WTC11 (cell line): ENCODE measurements around the gene ALDH3A2. TPM values are rescaled to one million over a fixed set of nuclear protein-coding genes. Genes with fewer than 3 reads are reported as not detected.

Experiments
- ATAC-seq: fragments of 200-7000 bp; cut with Tn5 transposase; 2 replicates; pipeline ENCODE4 v1.10.0; 2021; ENCODE audit warnings: mild to moderate bottlenecking, moderate library complexity
- CTCF ChIA-PET: fragments of 300-600 bp; sonication (Branson Sonifier 250); formaldehyde crosslinking; loops from one replicate; lab custom pipeline; 2021; ENCODE audit warnings: antibody characterized with exemption; lab: Charles Lee
- POLR2A ChIA-PET: fragments of 350-600 bp; sonication (Branson Sonifier 250); formaldehyde crosslinking; loops from one replicate; lab custom pipeline; 2021; ENCODE audit warnings: antibody characterized with exemption; lab: Charles Lee
- DNase-seq: peaks from one replicate; pipeline ENCODE4 v3.0.0; 2021; ENCODE audit warnings: low spot score
- H3K27ac Mint-ChIP-seq: 2 replicates; pipeline ENCODE4 v1.8.0; 2021; ENCODE audit warnings: mixed read lengths
- H3K27me3 Mint-ChIP-seq: 2 replicates; pipeline ENCODE4 v1.8.0; 2021; ENCODE audit warnings: low read depth, mild to moderate bottlenecking, moderate library complexity, mixed read lengths
- H3K36me3 Mint-ChIP-seq: 2 replicates; pipeline ENCODE4 v1.8.0; 2021; ENCODE audit warnings: mixed read lengths
- H3K4me1 Mint-ChIP-seq: 2 replicates; pipeline ENCODE4 v1.8.0; 2022; ENCODE audit warnings: mixed read lengths
- H3K4me3 Mint-ChIP-seq: 2 replicates; pipeline ENCODE4 v1.8.0; 2021; ENCODE audit warnings: mild to moderate bottlenecking, moderate library complexity, mixed read lengths
- H3K9me3 Mint-ChIP-seq: 2 replicates; pipeline ENCODE4 v1.8.0; 2021; ENCODE audit warnings: mixed read lengths
- CREM ChIP-seq: sonication (generic); formaldehyde crosslinking; IDR thresholded peaks from 2 replicates; pipeline ENCODE4 v1.8.1; 2022; ENCODE audit warnings: mild to moderate bottlenecking, missing genetic modification reagents, moderate library complexity
- ETV6 ChIP-seq: sonication (generic); formaldehyde crosslinking; IDR thresholded peaks from 2 replicates; pipeline ENCODE4 v1.8.1; 2022; ENCODE audit warnings: mild to moderate bottlenecking, missing genetic modification reagents
- FOXJ3 ChIP-seq: sonication (generic); formaldehyde crosslinking; IDR thresholded peaks from 2 replicates; pipeline ENCODE4 v1.9.0; 2021; ENCODE audit warnings: missing genetic modification reagents, mild to moderate bottlenecking, borderline replicate concordance
- FOXK1 ChIP-seq: sonication (generic); formaldehyde crosslinking; IDR thresholded peaks from 2 replicates; pipeline ENCODE4 v1.8.0; 2022; ENCODE audit warnings: mild to moderate bottlenecking, moderate library complexity, missing genetic modification reagents
- FOXP1 ChIP-seq: sonication (generic); formaldehyde crosslinking; IDR thresholded peaks from 2 replicates; pipeline ENCODE4 v1.8.0; 2022; ENCODE audit warnings: missing genetic modification reagents, mild to moderate bottlenecking, moderate library complexity, borderline replicate concordance
- FOXP4 ChIP-seq: sonication (generic); formaldehyde crosslinking; IDR thresholded peaks from 2 replicates; pipeline ENCODE4 v1.8.0; 2022; ENCODE audit warnings: mild to moderate bottlenecking, missing genetic modification reagents
- GTF2I ChIP-seq: fragments of 250-450 bp; sonication (Bioruptor Pico); conservative IDR thresholded peaks from 2 replicates; pipeline ENCODE4 v1.4.0; 2021; ENCODE audit warnings: mild to moderate bottlenecking
- HMGA2 ChIP-seq: fragments of 250-450 bp; sonication (Bioruptor Pico); IDR thresholded peaks from 2 replicates; pipeline ENCODE4 v1.4.0; 2021; ENCODE audit warnings: mild to moderate bottlenecking, moderate library complexity
- IRF1 ChIP-seq: sonication (generic); formaldehyde crosslinking; IDR thresholded peaks from 2 replicates; pipeline ENCODE4 v1.8.0; 2023; ENCODE audit warnings: missing genetic modification reagents
- IRF2 ChIP-seq: sonication (generic); formaldehyde crosslinking; IDR thresholded peaks from 2 replicates; pipeline ENCODE4 v1.8.0; 2022; ENCODE audit warnings: low read depth, missing genetic modification reagents, borderline replicate concordance
- JAZF1 ChIP-seq: fragments of 250-450 bp; sonication (Bioruptor Pico); IDR thresholded peaks from 2 replicates; pipeline ENCODE4 v1.9.0; 2021; ENCODE audit warnings: moderate library complexity, mild to moderate bottlenecking, inconsistent platforms
- NR2C2 ChIP-seq: sonication (generic); formaldehyde crosslinking; IDR thresholded peaks from 2 replicates; pipeline ENCODE4 v1.8.0; 2022; ENCODE audit warnings: mild to moderate bottlenecking, missing genetic modification reagents
- RELA ChIP-seq: sonication (generic); formaldehyde crosslinking; IDR thresholded peaks from 2 replicates; pipeline ENCODE4 v1.8.1; 2022; ENCODE audit warnings: missing genetic modification reagents, mild to moderate bottlenecking, borderline replicate concordance
- SP1 ChIP-seq: sonication (generic); formaldehyde crosslinking; conservative IDR thresholded peaks from 2 replicates; pipeline ENCODE4 v1.8.1; 2022; ENCODE audit warnings: missing genetic modification reagents
- TEAD4 ChIP-seq: sonication (generic); formaldehyde crosslinking; IDR thresholded peaks from 2 replicates; pipeline ENCODE4 v1.8.0; 2022; ENCODE audit warnings: mild to moderate bottlenecking, missing genetic modification reagents
- ZBTB21 ChIP-seq: sonication (generic); formaldehyde crosslinking; IDR thresholded peaks from 2 replicates; pipeline ENCODE4 v1.8.1; 2023; ENCODE audit warnings: mild to moderate bottlenecking, missing genetic modification reagents, borderline replicate concordance
- ZNF138 ChIP-seq: sonication (generic); formaldehyde crosslinking; conservative IDR thresholded peaks from 2 replicates; pipeline ENCODE4 v1.8.1; 2022; ENCODE audit warnings: mild to moderate bottlenecking, moderate library complexity, missing genetic modification reagents
- ZNF219 ChIP-seq: sonication (generic); formaldehyde crosslinking; IDR thresholded peaks from 2 replicates; pipeline ENCODE4 v1.8.0; 2023; ENCODE audit warnings: missing genetic modification reagents, mild to moderate bottlenecking, borderline replicate concordance
- ZNF232 ChIP-seq: sonication (generic); formaldehyde crosslinking; IDR thresholded peaks from 2 replicates; pipeline ENCODE4 v1.8.0; 2022; ENCODE audit warnings: mild to moderate bottlenecking, missing genetic modification reagents
- ZNF671 ChIP-seq: fragments of 250-450 bp; sonication (Bioruptor Pico); IDR thresholded peaks from 2 replicates; pipeline ENCODE4 v1.8.0; 2021; ENCODE audit warnings: mild to moderate bottlenecking
- total RNA-seq: library from RNA; stranded (reverse); gene quantifications from 3 replicates; pipeline ENCODE4 v1.2.3, GENCODE V29; 2021
- TF ChIP-seq, protein P1 (sequence below): sonication (generic); formaldehyde crosslinking; IDR thresholded peaks from 2 replicates; pipeline ENCODE4 v1.8.0; 2022; ENCODE audit warnings: mild to moderate bottlenecking, missing genetic modification reagents
- TF ChIP-seq, protein P2 (sequence below): sonication (generic); formaldehyde crosslinking; IDR thresholded peaks from 2 replicates; pipeline ENCODE4 v1.8.1; 2023; ENCODE audit warnings: mild to moderate bottlenecking, missing genetic modification reagents, borderline replicate concordance
- TF ChIP-seq, protein P3 (sequence below): sonication (generic); formaldehyde crosslinking; IDR thresholded peaks from 2 replicates; pipeline ENCODE4 v1.8.0; 2023; ENCODE audit warnings: mild to moderate bottlenecking, missing genetic modification reagents
- TF ChIP-seq, protein P4 (sequence below): sonication (generic); formaldehyde crosslinking; IDR thresholded peaks from 2 replicates; pipeline ENCODE4 v1.8.0; 2022; ENCODE audit warnings: mild to moderate bottlenecking, missing genetic modification reagents
- TF ChIP-seq, protein P5 (sequence below): sonication (generic); formaldehyde crosslinking; IDR thresholded peaks from 2 replicates; pipeline ENCODE4 v1.8.1; 2023; ENCODE audit warnings: mild to moderate bottlenecking, missing genetic modification reagents

ALDH3A2 gene
- total RNA-seq, 1 experiment from 2014 or later: 68.5 TPM

DNA sequence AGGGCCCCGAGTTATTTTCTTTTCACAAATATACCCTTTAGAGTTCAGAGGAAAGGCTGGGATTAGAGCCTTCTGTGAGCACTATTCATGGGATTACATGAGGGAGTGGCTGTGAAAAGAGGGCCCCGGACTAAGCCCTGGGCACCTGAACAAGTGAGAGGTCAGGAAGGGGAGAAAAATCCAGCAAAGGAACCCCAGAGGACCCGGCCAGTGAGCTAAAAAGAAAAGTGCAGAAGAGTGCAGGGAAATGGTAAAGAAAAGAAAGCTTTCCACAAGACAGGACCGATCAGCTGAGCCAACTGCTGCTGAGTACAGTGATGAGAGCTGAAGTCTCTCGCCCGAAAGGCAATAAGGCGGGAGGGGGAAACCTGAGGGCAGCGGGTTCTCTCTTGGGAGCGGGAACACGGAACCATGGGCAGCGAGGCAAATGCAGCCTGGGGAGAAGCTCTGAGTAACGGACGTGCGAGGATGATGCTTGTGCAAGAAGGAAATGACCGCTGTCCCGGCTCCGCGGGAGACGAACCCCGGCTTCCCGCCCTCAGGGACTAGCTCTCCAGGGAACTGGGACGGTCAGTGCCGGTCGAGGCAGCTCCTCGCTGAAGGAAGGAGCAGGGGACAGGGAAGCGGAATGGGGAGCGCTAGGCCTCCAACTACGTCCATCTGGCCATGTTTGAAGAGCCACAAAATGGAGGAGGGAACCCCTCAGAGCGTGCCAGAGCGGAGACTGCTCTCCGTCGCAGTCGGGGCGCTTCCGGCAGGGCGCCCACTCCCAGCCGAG lies 665 bp upstream of the ALDH3A2 start:
- Mint-ChIP-seq H3K27me3 (peaks cover 8% of the 10 kb centered on the region), H3K36me3 (peaks cover 17% of the 10 kb centered on the region), H3K4me3 (peak overlapping the region; percentile 92), H3K9me3 (no peaks in the 10 kb centered on the region), H3K27ac (peak overlapping the region; percentile 84), H3K4me1 (peaks cover 59% of the 10 kb centered on the region)
- CTCF ChIA-PET: interaction anchor here (0.7 to 4.2 kb wide), 36 partner anchors 12 to 326 kb away, joined by 3 to 42 read pairs (median 5); partner anchors contain the start of genes ALDH3A1, B9D1, MAPK7 and SLC47A1
- ATAC-seq (peak; percentile 22), DNase-seq (peak; percentile 56)
- POLR2A ChIA-PET: interaction anchor here (0.6 to 2.5 kb wide), 12 partner anchors 12 to 792 kb away, joined by 3 to 14 read pairs (median 4); partner anchors contain the start of genes B9D1, MAPK7, SLC47A1 and ULK2
- TF ChIP-seq FOXP4 (CRISPR knock-in tag) (no peak; the same call in 1 of the 2 replicates), SP1 (CRISPR knock-in tag) (no peak), GTF2I (CRISPR knock-in tag) (no peak), IRF2 (CRISPR knock-in tag) (no peak), JAZF1 (no peak), IRF1 (peak; percentile 22; the same call in 1 of the 2 replicates), CREM (CRISPR knock-in tag) (no peak), FOXJ3 (CRISPR knock-in tag) (no peak), FOXK1 (CRISPR knock-in tag) (no peak), HMGA2 (CRISPR knock-in tag) (no peak), ZNF232 (no peak), TEAD4 (no peak), ZNF671 (CRISPR knock-in tag) (no peak), ZNF219 (CRISPR knock-in tag) (no peak), ZNF138 (CRISPR knock-in tag) (no peak), ZBTB21 (CRISPR knock-in tag) (no peak), NR2C2 (0 out of 2 replicates have a peak, but pooled peaks have one; percentile 22), ETV6 (no peak), FOXP1 (no peak), RELA (CRISPR knock-in tag) (no peak)
- TF ChIP-seq, protein P1, sequence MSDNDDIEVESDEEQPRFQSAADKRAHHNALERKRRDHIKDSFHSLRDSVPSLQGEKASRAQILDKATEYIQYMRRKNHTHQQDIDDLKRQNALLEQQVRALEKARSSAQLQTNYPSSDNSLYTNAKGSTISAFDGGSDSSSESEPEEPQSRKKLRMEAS (CRISPR knock-in tag): no peak
- TF ChIP-seq, protein P2, sequence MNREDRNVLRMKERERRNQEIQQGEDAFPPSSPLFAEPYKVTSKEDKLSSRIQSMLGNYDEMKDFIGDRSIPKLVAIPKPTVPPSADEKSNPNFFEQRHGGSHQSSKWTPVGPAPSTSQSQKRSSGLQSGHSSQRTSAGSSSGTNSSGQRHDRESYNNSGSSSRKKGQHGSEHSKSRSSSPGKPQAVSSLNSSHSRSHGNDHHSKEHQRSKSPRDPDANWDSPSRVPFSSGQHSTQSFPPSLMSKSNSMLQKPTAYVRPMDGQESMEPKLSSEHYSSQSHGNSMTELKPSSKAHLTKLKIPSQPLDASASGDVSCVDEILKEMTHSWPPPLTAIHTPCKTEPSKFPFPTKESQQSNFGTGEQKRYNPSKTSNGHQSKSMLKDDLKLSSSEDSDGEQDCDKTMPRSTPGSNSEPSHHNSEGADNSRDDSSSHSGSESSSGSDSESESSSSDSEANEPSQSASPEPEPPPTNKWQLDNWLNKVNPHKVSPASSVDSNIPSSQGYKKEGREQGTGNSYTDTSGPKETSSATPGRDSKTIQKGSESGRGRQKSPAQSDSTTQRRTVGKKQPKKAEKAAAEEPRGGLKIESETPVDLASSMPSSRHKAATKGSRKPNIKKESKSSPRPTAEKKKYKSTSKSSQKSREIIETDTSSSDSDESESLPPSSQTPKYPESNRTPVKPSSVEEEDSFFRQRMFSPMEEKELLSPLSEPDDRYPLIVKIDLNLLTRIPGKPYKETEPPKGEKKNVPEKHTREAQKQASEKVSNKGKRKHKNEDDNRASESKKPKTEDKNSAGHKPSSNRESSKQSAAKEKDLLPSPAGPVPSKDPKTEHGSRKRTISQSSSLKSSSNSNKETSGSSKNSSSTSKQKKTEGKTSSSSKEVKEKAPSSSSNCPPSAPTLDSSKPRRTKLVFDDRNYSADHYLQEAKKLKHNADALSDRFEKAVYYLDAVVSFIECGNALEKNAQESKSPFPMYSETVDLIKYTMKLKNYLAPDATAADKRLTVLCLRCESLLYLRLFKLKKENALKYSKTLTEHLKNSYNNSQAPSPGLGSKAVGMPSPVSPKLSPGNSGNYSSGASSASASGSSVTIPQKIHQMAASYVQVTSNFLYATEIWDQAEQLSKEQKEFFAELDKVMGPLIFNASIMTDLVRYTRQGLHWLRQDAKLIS: no peak
- TF ChIP-seq, protein P3, sequence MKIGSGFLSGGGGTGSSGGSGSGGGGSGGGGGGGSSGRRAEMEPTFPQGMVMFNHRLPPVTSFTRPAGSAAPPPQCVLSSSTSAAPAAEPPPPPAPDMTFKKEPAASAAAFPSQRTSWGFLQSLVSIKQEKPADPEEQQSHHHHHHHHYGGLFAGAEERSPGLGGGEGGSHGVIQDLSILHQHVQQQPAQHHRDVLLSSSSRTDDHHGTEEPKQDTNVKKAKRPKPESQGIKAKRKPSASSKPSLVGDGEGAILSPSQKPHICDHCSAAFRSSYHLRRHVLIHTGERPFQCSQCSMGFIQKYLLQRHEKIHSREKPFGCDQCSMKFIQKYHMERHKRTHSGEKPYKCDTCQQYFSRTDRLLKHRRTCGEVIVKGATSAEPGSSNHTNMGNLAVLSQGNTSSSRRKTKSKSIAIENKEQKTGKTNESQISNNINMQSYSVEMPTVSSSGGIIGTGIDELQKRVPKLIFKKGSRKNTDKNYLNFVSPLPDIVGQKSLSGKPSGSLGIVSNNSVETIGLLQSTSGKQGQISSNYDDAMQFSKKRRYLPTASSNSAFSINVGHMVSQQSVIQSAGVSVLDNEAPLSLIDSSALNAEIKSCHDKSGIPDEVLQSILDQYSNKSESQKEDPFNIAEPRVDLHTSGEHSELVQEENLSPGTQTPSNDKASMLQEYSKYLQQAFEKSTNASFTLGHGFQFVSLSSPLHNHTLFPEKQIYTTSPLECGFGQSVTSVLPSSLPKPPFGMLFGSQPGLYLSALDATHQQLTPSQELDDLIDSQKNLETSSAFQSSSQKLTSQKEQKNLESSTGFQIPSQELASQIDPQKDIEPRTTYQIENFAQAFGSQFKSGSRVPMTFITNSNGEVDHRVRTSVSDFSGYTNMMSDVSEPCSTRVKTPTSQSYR (CRISPR knock-in tag): 0 out of 2 replicates have a peak, but pooled peaks have one; percentile 29
- TF ChIP-seq, protein P4, sequence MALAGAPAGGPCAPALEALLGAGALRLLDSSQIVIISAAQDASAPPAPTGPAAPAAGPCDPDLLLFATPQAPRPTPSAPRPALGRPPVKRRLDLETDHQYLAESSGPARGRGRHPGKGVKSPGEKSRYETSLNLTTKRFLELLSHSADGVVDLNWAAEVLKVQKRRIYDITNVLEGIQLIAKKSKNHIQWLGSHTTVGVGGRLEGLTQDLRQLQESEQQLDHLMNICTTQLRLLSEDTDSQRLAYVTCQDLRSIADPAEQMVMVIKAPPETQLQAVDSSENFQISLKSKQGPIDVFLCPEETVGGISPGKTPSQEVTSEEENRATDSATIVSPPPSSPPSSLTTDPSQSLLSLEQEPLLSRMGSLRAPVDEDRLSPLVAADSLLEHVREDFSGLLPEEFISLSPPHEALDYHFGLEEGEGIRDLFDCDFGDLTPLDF (CRISPR knock-in tag): no peak
- TF ChIP-seq, protein P5, sequence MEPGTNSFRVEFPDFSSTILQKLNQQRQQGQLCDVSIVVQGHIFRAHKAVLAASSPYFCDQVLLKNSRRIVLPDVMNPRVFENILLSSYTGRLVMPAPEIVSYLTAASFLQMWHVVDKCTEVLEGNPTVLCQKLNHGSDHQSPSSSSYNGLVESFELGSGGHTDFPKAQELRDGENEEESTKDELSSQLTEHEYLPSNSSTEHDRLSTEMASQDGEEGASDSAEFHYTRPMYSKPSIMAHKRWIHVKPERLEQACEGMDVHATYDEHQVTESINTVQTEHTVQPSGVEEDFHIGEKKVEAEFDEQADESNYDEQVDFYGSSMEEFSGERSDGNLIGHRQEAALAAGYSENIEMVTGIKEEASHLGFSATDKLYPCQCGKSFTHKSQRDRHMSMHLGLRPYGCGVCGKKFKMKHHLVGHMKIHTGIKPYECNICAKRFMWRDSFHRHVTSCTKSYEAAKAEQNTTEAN: no peak
